OCI-LY1 (cell line): Measurements from ENCODE around the gene WDR70.

Experiments
- H2AFZ ChIP-seq: fragments of 200-600 bp; sonication (generic), shearing (Covaris generic); 2 replicates; pipeline ENCODE4 v1.6.0; 2014; ENCODE audit warnings: antibody characterized with exemption, mild to moderate bottlenecking, low read length
- H3F3A ChIP-seq: fragments of 200-600 bp; sonication (generic), shearing (Covaris generic); 2 replicates; pipeline ENCODE4 v1.6.0; 2014; ENCODE audit warnings: mild to moderate bottlenecking, antibody characterized with exemption, low read length, moderate library complexity; ENCODE audit not compliant: insufficient read depth
- H3K27ac ChIP-seq: fragments of 200-600 bp; sonication (generic); 2 replicates; pipeline ENCODE4 v1.5.1; 2014; ENCODE audit warnings: low read length, mixed run types, mild to moderate bottlenecking, low read depth; ENCODE audit not compliant: poor library complexity, severe bottlenecking
- H3K27me3 ChIP-seq: fragments of 200-600 bp; sonication (generic); 2 replicates; pipeline ENCODE4 v1.6.0; 2014; ENCODE audit warnings: antibody characterized with exemption, mild to moderate bottlenecking, low read length, moderate library complexity; ENCODE audit not compliant: insufficient read depth
- H3K36me3 ChIP-seq: fragments of 200-600 bp; sonication (generic); 2 replicates; pipeline ENCODE4 v1.6.1; 2014; ENCODE audit warnings: mild to moderate bottlenecking, antibody characterized with exemption, low read length, moderate library complexity, mixed read lengths; ENCODE audit not compliant: insufficient read depth
- H3K4me1 ChIP-seq: fragments of 200-600 bp; sonication (generic); 2 replicates; pipeline ENCODE4 v1.5.1; 2014; ENCODE audit warnings: mild to moderate bottlenecking, low read length, moderate library complexity; ENCODE audit not compliant: insufficient read depth, severe bottlenecking
- H3K4me2 ChIP-seq: fragments of 200-600 bp; sonication (generic), shearing (Covaris generic); 2 replicates; pipeline ENCODE4 v1.6.1; 2014; ENCODE audit warnings: low read length
- H3K4me3 ChIP-seq: fragments of 200-600 bp; sonication (generic); 2 replicates; pipeline ENCODE4 v1.5.1; 2014; ENCODE audit warnings: low read length, low read depth, mild to moderate bottlenecking, mixed read lengths; ENCODE audit not compliant: poor library complexity, severe bottlenecking
- H3K79me2 ChIP-seq: fragments of 200-600 bp; shearing (Covaris generic); 2 replicates; pipeline ENCODE4 v1.6.1; 2016; ENCODE audit warnings: mixed run types, low read length, mixed read lengths; ENCODE audit not compliant: insufficient read depth
- H3K9ac ChIP-seq: fragments of 200-600 bp; sonication (generic), shearing (Covaris generic); 2 replicates; pipeline ENCODE4 v1.6.1; 2014; ENCODE audit warnings: mild to moderate bottlenecking, low read length, mixed read lengths
- H3K9me2 ChIP-seq: fragments of 200-600 bp; sonication (generic), shearing (Covaris generic); 2 replicates; pipeline ENCODE4 v1.6.1; 2014; ENCODE audit warnings: low read depth, mild to moderate bottlenecking, low read length, mixed read lengths
- H3K9me3 ChIP-seq: fragments of 200-600 bp; shearing (Covaris generic); 2 replicates; pipeline ENCODE4 v1.6.1; 2014; ENCODE audit warnings: low read length, mixed read lengths
- H4K20me1 ChIP-seq: fragments of 200-600 bp; sonication (generic), shearing (Covaris generic); 2 replicates; pipeline ENCODE4 v1.6.0; 2016; ENCODE audit warnings: mild to moderate bottlenecking, low read length; ENCODE audit not compliant: insufficient read depth
- EZH2 ChIP-seq: fragments of 200-600 bp; sonication (generic), shearing (Covaris generic); IDR thresholded peaks from 2 replicates; pipeline ENCODE4 v1.8.0; 2017; ENCODE audit warnings: borderline replicate concordance, mixed run types, mild to moderate bottlenecking, antibody characterized with exemption, low read length, moderate library complexity, mixed read lengths
- TF ChIP-seq, protein P1 (sequence below): fragments of 200-600 bp; sonication (generic), shearing (Covaris generic); IDR thresholded peaks from 2 replicates; pipeline ENCODE4 v1.5.1; 2017; ENCODE audit warnings: mild to moderate bottlenecking, antibody characterized with exemption, low read length, moderate library complexity, mixed read lengths

Gene WDR70

DNA sequence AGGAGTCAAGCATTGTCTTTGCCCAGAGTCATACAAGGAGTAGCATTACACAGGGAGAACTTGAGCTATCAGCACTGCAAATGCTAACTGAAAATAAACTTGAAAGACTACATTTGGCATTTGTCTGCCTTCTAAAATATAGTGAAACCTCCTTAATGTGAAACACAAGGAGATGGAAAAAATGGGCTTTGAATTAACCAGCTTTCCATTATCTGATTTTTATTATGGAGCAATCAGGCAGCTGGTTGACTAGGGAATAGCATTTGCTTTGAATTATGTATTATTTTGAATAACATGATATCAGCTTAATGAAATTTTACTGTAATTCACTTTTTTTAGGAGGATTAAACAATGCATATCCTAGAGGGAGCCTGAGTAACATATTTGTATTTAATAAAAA is 329.9 kb downstream of the WDR70 start:
- H3K9me3 ChIP-seq = no peaks in the 10 kb centered on the region
- no peaks in the 10 kb centered on the region for H3K9me2 ChIP-seq
- no peak for TF ChIP-seq EZH2
- no peaks in the 10 kb centered on the region for H3F3A ChIP-seq
- H3K27me3 ChIP-seq = no peaks in the 10 kb centered on the region
- no peak overlapping the region for H3K9ac ChIP-seq
- no peaks in the 10 kb centered on the region for H3K79me2 ChIP-seq
- H2AFZ ChIP-seq = no peak overlapping the region
- H4K20me1 ChIP-seq = no peaks in the 10 kb centered on the region
- no peak overlapping the region for H3K4me2 ChIP-seq
- no peak overlapping the region for H3K4me3 ChIP-seq
- no peaks in the 10 kb centered on the region for H3K36me3 ChIP-seq
- no peaks in the 10 kb centered on the region for H3K4me1 ChIP-seq
- no peak overlapping the region for H3K27ac ChIP-seq

DNA sequence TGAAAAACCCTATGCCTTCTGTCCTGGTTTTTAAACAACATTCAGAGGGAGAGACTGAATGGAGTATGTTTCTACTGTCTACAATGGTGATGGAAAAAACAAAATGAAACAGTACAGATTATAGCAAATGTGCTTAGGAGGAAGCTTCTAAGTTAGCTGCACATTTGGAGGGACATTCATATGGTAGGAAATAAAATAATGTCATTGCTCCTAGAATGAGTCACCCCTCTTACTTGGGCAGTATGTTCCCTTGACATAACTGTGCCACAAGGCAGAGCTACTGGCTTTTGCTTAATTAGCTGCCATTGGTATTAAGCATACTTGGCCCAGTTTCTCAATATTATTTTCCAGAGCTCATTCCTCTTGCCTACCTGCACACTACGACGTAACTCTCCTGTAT is 331.8 kb downstream of the WDR70 start:
- TF ChIP-seq EZH2 = no peak
- TF ChIP-seq, protein P1, sequence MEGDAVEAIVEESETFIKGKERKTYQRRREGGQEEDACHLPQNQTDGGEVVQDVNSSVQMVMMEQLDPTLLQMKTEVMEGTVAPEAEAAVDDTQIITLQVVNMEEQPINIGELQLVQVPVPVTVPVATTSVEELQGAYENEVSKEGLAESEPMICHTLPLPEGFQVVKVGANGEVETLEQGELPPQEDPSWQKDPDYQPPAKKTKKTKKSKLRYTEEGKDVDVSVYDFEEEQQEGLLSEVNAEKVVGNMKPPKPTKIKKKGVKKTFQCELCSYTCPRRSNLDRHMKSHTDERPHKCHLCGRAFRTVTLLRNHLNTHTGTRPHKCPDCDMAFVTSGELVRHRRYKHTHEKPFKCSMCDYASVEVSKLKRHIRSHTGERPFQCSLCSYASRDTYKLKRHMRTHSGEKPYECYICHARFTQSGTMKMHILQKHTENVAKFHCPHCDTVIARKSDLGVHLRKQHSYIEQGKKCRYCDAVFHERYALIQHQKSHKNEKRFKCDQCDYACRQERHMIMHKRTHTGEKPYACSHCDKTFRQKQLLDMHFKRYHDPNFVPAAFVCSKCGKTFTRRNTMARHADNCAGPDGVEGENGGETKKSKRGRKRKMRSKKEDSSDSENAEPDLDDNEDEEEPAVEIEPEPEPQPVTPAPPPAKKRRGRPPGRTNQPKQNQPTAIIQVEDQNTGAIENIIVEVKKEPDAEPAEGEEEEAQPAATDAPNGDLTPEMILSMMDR = no peak
- no peaks in the 10 kb centered on the region for H4K20me1 ChIP-seq
- no peaks in the 10 kb centered on the region for H3F3A ChIP-seq
- H3K27me3 ChIP-seq = no peaks in the 10 kb centered on the region
- no peaks in the 10 kb centered on the region for H3K79me2 ChIP-seq
- H3K4me2 ChIP-seq = no peak overlapping the region
- no peaks in the 10 kb centered on the region for H3K9me3 ChIP-seq
- H3K27ac ChIP-seq = no peak overlapping the region
- no peaks in the 10 kb centered on the region for H3K9me2 ChIP-seq
- H3K36me3 ChIP-seq = no peaks in the 10 kb centered on the region
- no peak overlapping the region for H3K9ac ChIP-seq
- no peaks in the 10 kb centered on the region for H3K4me1 ChIP-seq
- H2AFZ ChIP-seq = no peak overlapping the region
- H3K4me3 ChIP-seq = no peak overlapping the region

DNA sequence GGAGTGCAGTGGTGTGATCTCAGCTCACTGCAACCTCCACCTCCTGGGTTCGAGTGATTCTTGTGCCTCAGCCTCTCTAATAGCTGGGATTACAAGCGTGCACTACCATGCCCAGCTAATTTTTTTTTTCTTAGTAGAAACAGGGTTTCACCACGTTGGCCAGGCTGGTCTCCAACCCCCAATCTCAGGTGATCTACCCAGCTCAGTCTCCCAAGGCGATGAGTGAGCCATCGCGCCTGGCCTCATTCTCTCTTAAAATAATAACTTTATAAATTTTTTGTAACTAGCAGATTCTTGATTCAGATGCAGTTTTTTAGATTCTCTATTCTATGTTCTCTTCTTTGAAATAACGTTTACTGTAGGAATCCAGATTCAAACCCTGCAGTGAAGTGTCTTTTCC is 333.6 kb downstream of the WDR70 start:
- TF ChIP-seq EZH2 = no peak
- TF ChIP-seq, protein P1 = no peak
- no peaks in the 10 kb centered on the region for H3F3A ChIP-seq
- no peak overlapping the region for H2AFZ ChIP-seq
- no peak overlapping the region for H3K4me3 ChIP-seq
- no peaks in the 10 kb centered on the region for H3K9me3 ChIP-seq
- H4K20me1 ChIP-seq = no peaks in the 10 kb centered on the region
- no peak overlapping the region for H3K4me2 ChIP-seq
- no peak overlapping the region for H3K9ac ChIP-seq
- H3K27me3 ChIP-seq = no peaks in the 10 kb centered on the region
- no peaks in the 10 kb centered on the region for H3K9me2 ChIP-seq
- H3K4me1 ChIP-seq = no peaks in the 10 kb centered on the region
- no peaks in the 10 kb centered on the region for H3K79me2 ChIP-seq
- H3K27ac ChIP-seq = no peak overlapping the region
- H3K36me3 ChIP-seq = no peaks in the 10 kb centered on the region

DNA sequence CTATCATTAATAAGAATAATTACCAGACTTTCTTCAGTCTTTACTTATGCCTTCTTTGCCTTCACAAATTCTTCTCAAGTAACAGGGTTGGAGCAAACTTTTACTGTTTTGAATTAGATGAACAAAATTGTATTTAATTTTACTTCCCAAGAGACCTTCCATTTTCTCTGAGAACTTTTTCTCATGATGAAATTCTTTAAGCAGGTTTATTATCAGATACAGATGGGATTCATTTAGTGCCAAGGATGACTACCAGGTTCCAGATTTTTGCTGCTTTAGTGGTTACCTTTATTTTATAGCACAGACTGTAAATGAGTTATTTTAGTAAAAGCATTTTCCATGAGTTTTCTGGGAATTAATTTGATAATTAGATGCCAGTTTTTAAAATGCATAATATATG is 335.6 kb downstream of the WDR70 start:
- Histone ChIP-seq H3K79me2 (no peaks in the 10 kb centered on the region), H3K27ac (no peak overlapping the region), H2AFZ (no peak overlapping the region), H3K36me3 (no peaks in the 10 kb centered on the region), H3K4me1 (no peaks in the 10 kb centered on the region), H3K9me2 (no peaks in the 10 kb centered on the region), H3K4me3 (no peak overlapping the region), H4K20me1 (no peaks in the 10 kb centered on the region), H3K27me3 (no peaks in the 10 kb centered on the region), H3K4me2 (no peak overlapping the region), H3F3A (no peaks in the 10 kb centered on the region), H3K9ac (no peak overlapping the region), H3K9me3 (no peaks in the 10 kb centered on the region)
- TF ChIP-seq EZH2 = no peak
- TF ChIP-seq, protein P1 = no peak
